B cell (primary cell): ENCODE results near the gene TCEAL5. TPM values are rescaled to one million over a fixed set of nuclear protein-coding genes. Genes with fewer than 3 reads are reported as not detected.
A peak's percentile ranks its signal among the peaks of the same experiment; 100 is the strongest.
"Not testable (repeated sequence)": the region's sequence is repeated elsewhere in the genome, so short reads cannot be mapped to it uniquely, and the experiment has no call there.

ENCODE experiments used
- ATAC-seq: fragments of 200-7000 bp; cut with Tn5 transposase; one replicate; pipeline ENCODE4 v1.10.0; 2021; ENCODE audit warnings: low read depth, mild to moderate bottlenecking, moderate number of reproducible peaks, moderate library complexity
- CTCF ChIA-PET: fragments of 350-600 bp; sonication (Branson Sonifier 250); formaldehyde crosslinking; loops from one replicate; lab custom pipeline; 2021; ENCODE audit warnings: antibody characterized with exemption, inconsistent platforms; lab: Charles Lee
- POLR2A ChIA-PET: fragments of 350-600 bp; sonication (Branson Sonifier 250); formaldehyde crosslinking; loops from one replicate; lab custom pipeline; 2021; ENCODE audit warnings: antibody characterized with exemption; lab: Charles Lee
- DNase-seq: peaks from one replicate; pipeline ENCODE4 v3.0.0; 2013
- H2AFZ ChIP-seq: 2 replicates; pipeline ENCODE4 v1.6.1; 2012; ENCODE audit warnings: mild to moderate bottlenecking, low read depth, low read length; ENCODE audit not compliant: insufficient read depth, poor library complexity, severe bottlenecking
- H3K27ac ChIP-seq, 2 donors: 1 replicate in 1 of 2; 2 replicates in 1 of 2; pipeline ENCODE4 v1.5.1; 2012 to 2013; ENCODE audit warnings: low read length in 2 of 2, mild to moderate bottlenecking in 2 of 2, moderate library complexity in 1 of 2
- H3K27me3 ChIP-seq, 4 experiments: fragments of 200-600 bp in 1 of 4; sonication (generic) in 1 of 4; replicated peaks in 1 of 4; 1 replicate in 2 of 4; 2 replicates in 2 of 4; pipeline versions ENCODE4 v1.6.1 to v1.7.0; 2013 to 2016; ENCODE audit warnings: low read length in 3 of 4, mild to moderate bottlenecking in 2 of 4, mixed read lengths in 1 of 4, moderate library complexity in 1 of 4; ENCODE audit not compliant: insufficient read depth in 4 of 4, control insufficient read depth in 3 of 4; ENCODE audit errors: control extremely low read depth in 1 of 4
- H3K36me3 ChIP-seq, 2 experiments: replicated peaks in 1 of 2; 1 replicate in 1 of 2; 2 replicates in 1 of 2; pipeline versions ENCODE4 v1.6.1 to v1.7.1; 2013; ENCODE audit warnings: low read length in 1 of 2; ENCODE audit not compliant: insufficient read depth in 2 of 2, control insufficient read depth in 1 of 2; ENCODE audit errors: control extremely low read depth in 1 of 2, extremely low read depth in 1 of 2
- H3K4me1 ChIP-seq, 2 donors: fragments of 200-600 bp in 1 of 2; sonication (generic) in 1 of 2; 1 replicate in 1 of 2; 2 replicates in 1 of 2; pipeline versions ENCODE4 v1.5.1 to v1.6.1; 2013 to 2017; ENCODE audit warnings: low read length in 2 of 2; ENCODE audit not compliant: control insufficient read depth in 2 of 2, insufficient read depth in 2 of 2
- H3K4me2 ChIP-seq: replicated peaks from 2 replicates; pipeline ENCODE3; 2012; ENCODE audit warnings: mild to moderate bottlenecking, low read depth, low read length; ENCODE audit not compliant: poor library complexity, severe bottlenecking
- H3K4me3 ChIP-seq, 5 experiments: fragments of 200-600 bp in 1 of 5; sonication (generic) in 1 of 5; 1 replicate in 3 of 5; 2 replicates in 2 of 5; pipeline versions ENCODE4 v1.5.1 to v1.7.0; 2011 to 2016; ENCODE audit warnings: low read length in 4 of 5, mild to moderate bottlenecking in 4 of 5, low read depth in 2 of 5, control low read depth in 1 of 5, moderate library complexity in 1 of 5; ENCODE audit not compliant: insufficient read depth in 1 of 5; ENCODE audit errors: control extremely low read depth in 1 of 5, extremely low read depth in 1 of 5
- H3K79me2 ChIP-seq: fragments of 200-600 bp; sonication (generic); one replicate; pipeline ENCODE4 v1.6.0; 2016; ENCODE audit warnings: low read length; ENCODE audit not compliant: control insufficient read depth, insufficient read depth
- H3K9ac ChIP-seq: fragments of 200-600 bp; sonication (generic); 2 replicates; pipeline ENCODE4 v1.6.1; 2017; ENCODE audit warnings: mild to moderate bottlenecking, low read length, moderate library complexity
- H3K9me3 ChIP-seq, 3 donors: one replicate each; pipeline versions ENCODE4 v1.6.1 to v1.7.1; 2013; ENCODE audit warnings: low read length in 2 of 3; ENCODE audit not compliant: control insufficient read depth in 2 of 3, insufficient read depth in 1 of 3; ENCODE audit errors: control extremely low read depth in 1 of 3
- H4K20me1 ChIP-seq: 2 replicates; pipeline ENCODE4 v1.6.0; 2012; ENCODE audit warnings: mild to moderate bottlenecking, low read length; ENCODE audit not compliant: insufficient read depth, control insufficient read depth, poor library complexity, severe bottlenecking
- H3K27ac Mint-ChIP-seq: one replicate; pipeline ENCODE4 v1.8.0; 2021; ENCODE audit warnings: mixed read lengths
- H3K27me3 Mint-ChIP-seq: one replicate; pipeline ENCODE4 v1.8.0; 2021; ENCODE audit warnings: mixed read lengths
- H3K4me1 Mint-ChIP-seq: one replicate; pipeline ENCODE4 v1.8.0; 2021; ENCODE audit warnings: mixed read lengths
- H3K4me3 Mint-ChIP-seq: one replicate; pipeline ENCODE4 v1.8.0; 2021; ENCODE audit warnings: mixed read lengths
- H3K9me3 Mint-ChIP-seq: one replicate; pipeline ENCODE4 v1.8.0; 2022; ENCODE audit warnings: mixed read lengths; ENCODE audit not compliant: insufficient read depth
- CTCF ChIP-seq: fragments of 200-600 bp; IDR thresholded peaks from one replicate; pipeline ENCODE4 v1.8.0; 2022; ENCODE audit warnings: antibody characterized with exemption, mild to moderate bottlenecking
- EZH2 ChIP-seq: IDR thresholded peaks from 2 replicates; pipeline ENCODE4 v1.6.1; 2012; ENCODE audit warnings: borderline replicate concordance, low read depth, mild to moderate bottlenecking, moderate library complexity, low read length; ENCODE audit not compliant: insufficient read depth, poor library complexity, severe bottlenecking
- WGBS: methylation state at CpG from one replicate; pipeline ENCODE4 v1.1.5; 2013; ENCODE audit warnings: missing lambda C conversion rate; ENCODE audit not compliant: insufficient coverage; 5-methylcytosine and 5-hydroxymethylcytosine counted together
- intact Hi-C: fragments of 100-400 bp; cut with micrococcal nuclease; formaldehyde crosslinking; loops from one replicate; pipeline ENCODE4 v1.10.0; 2022
- polyA plus RNA-seq: library from polyadenylated mRNA; depleted of rRNA; stranded (reverse); fragments of >200 nt; gene quantifications from 2 replicates; pipeline ENCODE4 v1.2.3, GENCODE V29; 2012
- total RNA-seq, 2 donors: library from RNA; stranded (reverse); fragments of 120-200 nt in 1 of 2; gene quantifications; 1 replicate in 1 of 2; 2 replicates in 1 of 2; pipeline versions ENCODE4 v1.2.3 to v1.2.4, GENCODE V29; 2013 to 2022

TCEAL5 gene
- total and polyA plus RNA-seq, 2 donors (not counting 1 experiment from before 2014, with no cell fraction given), result not detected

- Histone ChIP-seq H4K20me1 (no peaks in the 10 kb centered on the region), H3K4me1 (peaks cover 4 to 10% of the 10 kb centered on the region in 2 donors), H3K9me3 (no peaks in the 10 kb centered on the region), H2AFZ (peak overlapping the region; percentile 74), H3K9ac (peak overlapping the region; percentile 72), H3K4me3 (peak overlapping the region in 4 of 5 experiments; percentile 57 to 71 (median 64)), H3K36me3 (no peaks in the 10 kb centered on the region), H3K4me2 (peak overlapping the region; percentile 72), H3K27me3 (no peaks in the 10 kb centered on the region), H3K27ac (peak overlapping the region in 1 of 2 donors; percentile 79), H3K79me2 (no peaks in the 10 kb centered on the region)
- ChIA-PET CTCF (no interaction called here), POLR2A (no interaction called here)
- Mint-ChIP-seq H3K27ac (peak overlapping the region; percentile 6), H3K4me3 (peak overlapping the region; percentile 55), H3K4me1 (peaks cover 2% of the 10 kb centered on the region), H3K27me3 (no peaks in the 10 kb centered on the region), H3K9me3 (no peaks in the 10 kb centered on the region)
- WGBS, result 9% methylated on average over 13 of the region's 32 CpGs
- no peak for DNase-seq
- TF ChIP-seq CTCF (no peak), EZH2 (no peak)
- intact Hi-C loops, result loop anchor here (2.0 kb wide), 1 partner anchor 55 kb away; the partner anchor contains the start of gene TCEAL8
- ATAC-seq, result no peak
Observed at GRCh38 chrX:103309860-103310554, 33.5 kb upstream of the TCEAL5 start.

GRCh38 chrX:103305666-103306065 is 29.1 kb upstream of the TCEAL5 start:
- H3K4me1 ChIP-seq, H4K20me1 ChIP-seq, H3K9me3 ChIP-seq, H3K36me3 ChIP-seq, H3K4me3 Mint-ChIP-seq, H3K4me2 ChIP-seq, H2AFZ ChIP-seq, H3K27ac Mint-ChIP-seq, intact Hi-C loops, H3K27ac ChIP-seq, H3K9me3 Mint-ChIP-seq, DNase-seq, H3K4me1 Mint-ChIP-seq, POLR2A ChIA-PET, H3K27me3 ChIP-seq, ATAC-seq, H3K9ac ChIP-seq, H3K27me3 Mint-ChIP-seq, CTCF ChIA-PET, H3K79me2 ChIP-seq, H3K4me3 ChIP-seq: not testable (repeated sequence)
- WGBS, result no CpG with 5 or more reads among the region's 4 CpGs
